ENCODE data around the gene CETP.

DNA sequence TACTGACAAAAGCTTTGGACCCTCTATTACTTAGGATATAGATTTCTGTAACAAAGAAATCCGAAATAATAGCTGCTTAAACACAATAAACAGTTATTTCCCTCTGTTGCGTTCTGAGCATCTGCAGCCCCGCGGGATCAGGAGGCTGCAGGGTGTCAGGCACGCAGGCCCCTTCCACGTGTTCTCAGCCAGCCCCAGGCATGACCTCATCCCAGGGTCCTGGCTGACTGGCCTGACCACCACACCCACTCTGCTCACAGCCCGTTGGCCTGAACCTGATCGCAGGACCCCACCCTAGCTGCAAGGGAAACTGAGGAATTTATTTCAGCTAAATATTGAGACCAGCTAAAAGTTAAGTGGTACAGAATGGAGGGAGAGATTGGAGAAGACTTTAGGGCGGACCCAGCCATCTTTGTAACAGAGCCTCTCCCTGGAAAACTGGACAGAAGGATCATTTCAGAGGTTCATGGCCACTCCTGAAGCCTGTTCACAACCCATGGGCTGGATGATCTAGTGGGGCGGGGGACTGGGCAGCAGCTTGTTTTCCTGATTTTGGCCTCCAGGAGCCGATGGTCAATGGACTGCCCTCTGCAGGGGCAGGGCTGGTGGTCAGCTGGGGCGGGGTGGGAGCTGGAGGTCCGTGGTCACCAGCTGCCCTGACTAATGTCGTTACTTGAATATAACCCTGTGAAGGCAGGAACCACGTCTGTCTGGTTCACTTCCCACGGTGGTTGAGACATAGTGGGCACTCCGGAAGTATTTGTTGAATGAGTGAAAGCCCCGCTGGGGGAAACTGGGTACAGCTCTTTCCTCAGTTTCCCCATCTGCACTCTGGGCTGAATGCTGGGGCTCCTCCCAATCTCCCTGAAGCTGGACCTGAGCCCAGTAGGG lies 10.9 kb downstream of the CETP start:
- TF ChIP-seq, protein P1, sequence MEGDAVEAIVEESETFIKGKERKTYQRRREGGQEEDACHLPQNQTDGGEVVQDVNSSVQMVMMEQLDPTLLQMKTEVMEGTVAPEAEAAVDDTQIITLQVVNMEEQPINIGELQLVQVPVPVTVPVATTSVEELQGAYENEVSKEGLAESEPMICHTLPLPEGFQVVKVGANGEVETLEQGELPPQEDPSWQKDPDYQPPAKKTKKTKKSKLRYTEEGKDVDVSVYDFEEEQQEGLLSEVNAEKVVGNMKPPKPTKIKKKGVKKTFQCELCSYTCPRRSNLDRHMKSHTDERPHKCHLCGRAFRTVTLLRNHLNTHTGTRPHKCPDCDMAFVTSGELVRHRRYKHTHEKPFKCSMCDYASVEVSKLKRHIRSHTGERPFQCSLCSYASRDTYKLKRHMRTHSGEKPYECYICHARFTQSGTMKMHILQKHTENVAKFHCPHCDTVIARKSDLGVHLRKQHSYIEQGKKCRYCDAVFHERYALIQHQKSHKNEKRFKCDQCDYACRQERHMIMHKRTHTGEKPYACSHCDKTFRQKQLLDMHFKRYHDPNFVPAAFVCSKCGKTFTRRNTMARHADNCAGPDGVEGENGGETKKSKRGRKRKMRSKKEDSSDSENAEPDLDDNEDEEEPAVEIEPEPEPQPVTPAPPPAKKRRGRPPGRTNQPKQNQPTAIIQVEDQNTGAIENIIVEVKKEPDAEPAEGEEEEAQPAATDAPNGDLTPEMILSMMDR (IDR thresholded peaks at IDR 0.05): no peak
- no peak for TF ChIP-seq POLR2A (IDR thresholded peaks at IDR 0.05)

Data from lower leg skin (tissue), 3 donors.